ENCODE measurements around the gene COL23A1. TPM values are rescaled to one million over a fixed set of nuclear protein-coding genes. Genes with fewer than 3 reads are reported as not detected.

The COL23A1 gene
- total RNA-seq, 4 donors from 2014 or later = 0.93 to 4.6 (median 2.4) TPM

DNA sequence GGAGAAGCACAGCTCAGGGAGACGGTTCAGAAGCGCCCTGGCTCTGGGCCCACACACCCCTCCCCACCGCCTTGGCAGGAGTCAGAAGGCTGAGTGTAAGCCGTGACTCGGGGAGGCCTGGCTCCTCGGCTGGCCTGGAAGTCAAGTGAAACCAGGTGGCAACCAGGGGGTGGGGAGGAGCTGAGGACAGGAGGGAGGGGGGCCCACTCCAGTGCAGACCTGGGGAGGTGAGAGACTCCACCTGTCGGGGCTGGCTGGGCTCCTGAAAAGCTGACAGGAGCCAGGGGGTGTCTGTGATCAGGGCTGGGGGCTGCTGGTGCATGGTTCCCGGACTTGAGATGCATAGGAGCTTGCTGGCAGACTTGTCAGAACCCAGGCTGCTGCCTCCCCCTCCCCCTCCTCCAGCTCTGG, 207.4 kb downstream of the COL23A1 start:
- H3K4me1 ChIP-seq = peaks cover 0 to 26% (median 0%) of the 10 kb centered on the region in 3 donors
- H3K36me3 ChIP-seq = no peaks in the 10 kb centered on the region
- H3K4me3 ChIP-seq = no peak overlapping the region
- no peaks in the 10 kb centered on the region for H3K9me3 ChIP-seq
- no peak overlapping the region for H3K27ac ChIP-seq
- H3K27me3 ChIP-seq = peaks cover 29% of the 10 kb centered on the region
- TF ChIP-seq, protein P1, sequence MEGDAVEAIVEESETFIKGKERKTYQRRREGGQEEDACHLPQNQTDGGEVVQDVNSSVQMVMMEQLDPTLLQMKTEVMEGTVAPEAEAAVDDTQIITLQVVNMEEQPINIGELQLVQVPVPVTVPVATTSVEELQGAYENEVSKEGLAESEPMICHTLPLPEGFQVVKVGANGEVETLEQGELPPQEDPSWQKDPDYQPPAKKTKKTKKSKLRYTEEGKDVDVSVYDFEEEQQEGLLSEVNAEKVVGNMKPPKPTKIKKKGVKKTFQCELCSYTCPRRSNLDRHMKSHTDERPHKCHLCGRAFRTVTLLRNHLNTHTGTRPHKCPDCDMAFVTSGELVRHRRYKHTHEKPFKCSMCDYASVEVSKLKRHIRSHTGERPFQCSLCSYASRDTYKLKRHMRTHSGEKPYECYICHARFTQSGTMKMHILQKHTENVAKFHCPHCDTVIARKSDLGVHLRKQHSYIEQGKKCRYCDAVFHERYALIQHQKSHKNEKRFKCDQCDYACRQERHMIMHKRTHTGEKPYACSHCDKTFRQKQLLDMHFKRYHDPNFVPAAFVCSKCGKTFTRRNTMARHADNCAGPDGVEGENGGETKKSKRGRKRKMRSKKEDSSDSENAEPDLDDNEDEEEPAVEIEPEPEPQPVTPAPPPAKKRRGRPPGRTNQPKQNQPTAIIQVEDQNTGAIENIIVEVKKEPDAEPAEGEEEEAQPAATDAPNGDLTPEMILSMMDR (IDR thresholded peaks at IDR 0.05) = no peak
- TF ChIP-seq POLR2AphosphoS5 (IDR thresholded peaks at IDR 0.05) = no peak
- no peak for TF ChIP-seq POLR2A (IDR thresholded peaks at IDR 0.05)
- no peak for TF ChIP-seq EP300 (IDR thresholded peaks at IDR 0.05)
- ATAC-seq = no peak
- WGBS, 2 donors (ENCODE audit: low coverage in 1 of 2) = 79 to 100% methylated on average over 1 to 2 of the region's 8 CpGs

DNA sequence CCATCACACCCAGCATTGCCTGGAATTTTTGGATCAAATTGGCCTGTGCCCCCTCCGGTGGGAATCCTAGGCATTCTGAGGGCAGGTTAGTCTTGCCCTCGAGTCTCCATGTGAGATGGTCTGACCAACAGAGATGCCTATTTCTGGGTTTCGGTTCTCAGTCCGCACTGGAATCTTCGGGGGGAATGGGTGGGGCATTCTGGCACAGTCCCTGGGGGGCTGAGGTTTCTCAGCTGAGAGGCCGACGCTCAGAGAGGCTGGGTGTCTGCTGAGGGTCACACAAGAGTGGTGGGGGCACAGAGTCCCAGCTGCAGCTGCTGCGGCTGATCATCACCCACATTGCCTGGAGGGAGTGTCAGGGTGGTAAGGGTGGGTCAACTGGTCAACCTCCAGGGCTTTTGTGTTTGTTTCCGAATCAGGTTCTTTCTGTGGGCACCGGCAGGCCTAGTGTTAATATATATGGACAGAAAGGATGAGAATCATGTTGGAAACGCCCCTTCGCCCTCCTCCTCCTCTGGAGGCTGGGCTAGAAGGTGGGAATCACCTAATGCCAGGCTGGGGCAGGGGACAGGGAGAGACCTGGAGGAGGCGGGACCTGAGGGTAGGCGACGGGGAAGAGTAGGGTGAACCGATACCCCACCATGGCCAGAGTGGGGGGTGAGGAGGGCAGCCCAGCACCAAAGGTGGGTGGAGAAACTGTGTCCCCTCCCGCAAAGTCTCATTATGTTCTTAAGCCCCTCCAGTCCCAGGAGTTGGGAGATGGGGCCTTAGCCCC, 208.1 kb downstream of the COL23A1 start:
- Histone ChIP-seq H3K27ac (no peak overlapping the region), H3K36me3 (no peaks in the 10 kb centered on the region), H3K27me3 (peaks cover 24% of the 10 kb centered on the region), H3K4me1 (peaks cover 0 to 26% (median 0%) of the 10 kb centered on the region in 3 donors), H3K4me3 (no peak overlapping the region), H3K9me3 (no peaks in the 10 kb centered on the region)
- TF ChIP-seq, protein P1 (IDR thresholded peaks at IDR 0.05) = no peak
- TF ChIP-seq EP300 (IDR thresholded peaks at IDR 0.05) (no peak), POLR2AphosphoS5 (IDR thresholded peaks at IDR 0.05) (no peak), POLR2A (IDR thresholded peaks at IDR 0.05) (no peak)
- 94% methylated on average over 6 of the region's 17 CpGs; no CpG with 5 or more reads in 1 of the 2 donors for WGBS, 2 donors (ENCODE audit: low coverage in 1 of 2)
- no peak for ATAC-seq

DNA sequence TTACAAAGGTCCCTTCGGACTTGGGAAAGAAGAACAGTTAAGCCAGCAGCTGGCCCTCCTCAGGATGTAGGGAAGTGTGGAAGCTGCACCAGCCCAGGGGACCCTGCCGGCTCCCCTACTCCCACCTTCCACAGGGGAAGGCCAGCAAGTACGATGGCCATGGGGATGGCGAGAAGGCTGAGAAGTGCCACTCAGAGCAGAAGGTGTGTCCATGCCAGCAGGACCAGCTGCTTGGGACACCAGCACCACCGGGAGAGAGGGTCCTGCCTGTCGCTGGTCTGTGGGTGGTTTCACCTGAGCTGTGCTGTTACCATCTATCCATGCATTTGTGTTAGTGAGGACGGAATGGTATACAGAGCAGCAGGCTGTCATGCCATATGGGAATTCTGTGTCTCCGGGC, 209.0 kb downstream of the COL23A1 start:
- H3K4me3 ChIP-seq = no peak overlapping the region
- TF ChIP-seq EP300 (IDR thresholded peaks at IDR 0.05) = no peak
- H3K4me1 ChIP-seq = peaks cover 0 to 26% (median 0%) of the 10 kb centered on the region in 3 donors
- ATAC-seq = no peak
- H3K9me3 ChIP-seq = no peaks in the 10 kb centered on the region
- H3K27me3 ChIP-seq = peaks cover 22% of the 10 kb centered on the region
- no peak overlapping the region for H3K27ac ChIP-seq
- 100% methylated on average over 4 of the region's 8 CpGs; no CpG with 5 or more reads in 1 of the 2 donors for WGBS, 2 donors (ENCODE audit: low coverage in 1 of 2)
- no peaks in the 10 kb centered on the region for H3K36me3 ChIP-seq

DNA sequence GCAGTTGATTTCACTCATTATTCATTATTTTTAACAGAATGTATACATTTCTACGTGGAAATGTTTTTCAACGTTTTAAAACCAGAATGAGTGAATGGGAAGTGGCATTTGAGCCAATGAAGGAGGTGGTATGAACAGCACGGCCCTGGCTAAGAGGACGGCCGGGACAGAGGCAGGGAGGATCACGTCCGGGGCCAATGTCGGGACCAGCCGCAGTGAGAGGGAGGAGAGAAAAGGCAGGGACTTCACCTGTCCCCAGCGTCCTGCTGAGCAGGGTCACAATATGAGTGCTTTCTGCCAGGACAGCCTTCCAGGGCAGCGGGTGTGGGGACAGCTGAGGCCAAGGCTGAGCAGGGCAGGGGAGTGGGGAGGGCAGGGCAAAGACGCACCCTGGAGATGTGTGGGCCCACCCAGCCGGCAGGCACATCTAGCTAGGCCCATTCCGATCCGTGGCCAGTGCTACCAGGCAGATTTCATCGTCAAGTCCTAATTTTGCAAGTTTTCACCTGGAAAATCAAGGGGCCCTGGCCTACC, 209.6 kb downstream of the COL23A1 start:
- 80 to 81% methylated on average over 9 to 10 of the region's 16 CpGs for WGBS, 2 donors (ENCODE audit: low coverage in 1 of 2)
- TF ChIP-seq POLR2AphosphoS5 (IDR thresholded peaks at IDR 0.05) (no peak), EP300 (IDR thresholded peaks at IDR 0.05) (no peak), POLR2A (IDR thresholded peaks at IDR 0.05) (no peak)
- TF ChIP-seq, protein P1 (IDR thresholded peaks at IDR 0.05) = no peak
- H3K36me3 ChIP-seq = no peaks in the 10 kb centered on the region
- no peak overlapping the region for H3K4me3 ChIP-seq
- H3K9me3 ChIP-seq = no peaks in the 10 kb centered on the region
- H3K4me1 ChIP-seq = peaks cover 0 to 26% (median 0%) of the 10 kb centered on the region in 3 donors
- no peak overlapping the region for H3K27ac ChIP-seq
- ATAC-seq = no peak
- peaks cover 22% of the 10 kb centered on the region for H3K27me3 ChIP-seq

DNA sequence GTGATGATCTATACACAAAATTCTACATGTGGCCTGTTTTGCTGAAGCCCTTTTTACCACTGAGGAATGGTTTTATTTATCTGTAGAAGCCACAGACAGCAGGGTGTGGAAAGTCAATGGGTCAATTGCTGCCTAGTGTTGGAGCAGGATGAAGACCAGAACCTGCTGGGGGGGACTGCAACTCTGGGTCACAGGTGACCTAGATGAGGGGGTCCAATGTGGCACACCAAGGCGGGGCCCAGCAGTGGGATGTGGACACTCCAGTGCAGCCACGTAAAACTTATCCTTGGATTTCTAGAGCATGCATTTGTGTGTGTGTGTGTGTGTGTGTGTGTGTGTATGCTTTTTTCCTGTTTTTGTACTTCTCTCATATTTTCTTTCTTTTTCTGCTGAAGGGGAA, 210.1 kb downstream of the COL23A1 start:
- H3K4me3 ChIP-seq = no peak overlapping the region
- ATAC-seq = no peak
- peaks cover 21% of the 10 kb centered on the region for H3K27me3 ChIP-seq
- H3K36me3 ChIP-seq = no peaks in the 10 kb centered on the region
- no peaks in the 10 kb centered on the region for H3K9me3 ChIP-seq
- H3K27ac ChIP-seq = no peak overlapping the region
- 100% methylated on average over 2 of the region's 2 CpGs; no CpG with 5 or more reads in 1 of the 2 donors for WGBS, 2 donors (ENCODE audit: low coverage in 1 of 2)
- peaks cover 0 to 26% (median 0%) of the 10 kb centered on the region in 3 donors for H3K4me1 ChIP-seq
- TF ChIP-seq, protein P1 (IDR thresholded peaks at IDR 0.05) = no peak
- TF ChIP-seq POLR2AphosphoS5 (IDR thresholded peaks at IDR 0.05) = no peak
- TF ChIP-seq EP300 (IDR thresholded peaks at IDR 0.05) = no peak
- TF ChIP-seq POLR2A (IDR thresholded peaks at IDR 0.05) = no peak

Measured in gastroesophageal sphincter (tissue), 4 donors.